GM03348 (cell line): ENCODE measurements around the gene MAPT.

Experiments used
- DNase-seq: peaks from one replicate; pipeline ENCODE4 v3.0.0; 2012; ENCODE audit warnings: low spot score

The MAPT gene

DNA sequence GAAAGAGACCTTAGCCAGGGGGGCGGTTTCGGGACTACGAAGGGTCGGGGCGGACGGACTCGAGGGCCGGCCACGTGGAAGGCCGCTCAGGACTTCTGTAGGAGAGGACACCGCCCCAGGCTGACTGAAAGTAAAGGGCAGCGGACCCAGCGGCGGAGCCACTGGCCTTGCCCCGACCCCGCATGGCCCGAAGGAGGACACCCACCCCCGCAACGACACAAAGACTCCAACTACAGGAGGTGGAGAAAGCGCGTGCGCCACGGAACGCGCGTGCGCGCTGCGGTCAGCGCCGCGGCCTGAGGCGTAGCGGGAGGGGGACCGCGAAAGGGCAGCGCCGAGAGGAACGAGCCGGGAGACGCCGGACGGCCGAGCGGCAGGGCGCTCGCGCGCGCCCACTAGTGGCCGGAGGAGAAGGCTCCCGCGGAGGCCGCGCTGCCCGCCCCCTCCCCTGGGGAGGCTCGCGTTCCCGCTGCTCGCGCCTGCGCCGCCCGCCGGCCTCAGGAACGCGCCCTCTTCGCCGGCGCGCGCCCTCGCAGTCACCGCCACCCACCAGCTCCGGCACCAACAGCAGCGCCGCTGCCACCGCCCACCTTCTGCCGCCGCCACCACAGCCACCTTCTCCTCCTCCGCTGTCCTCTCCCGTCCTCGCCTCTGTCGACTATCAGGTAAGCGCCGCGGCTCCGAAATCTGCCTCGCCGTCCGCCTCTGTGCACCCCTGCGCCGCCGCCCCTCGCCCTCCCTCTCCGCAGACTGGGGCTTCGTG lies at the start of gene MAPT:
MAPT (plus strand) TSS at position 533 of the 763 bp plus-strand sequence. CDS start 67,784 bp downstream, outside the sequence.
- DNase-seq: peak; percentile 98

DNA sequence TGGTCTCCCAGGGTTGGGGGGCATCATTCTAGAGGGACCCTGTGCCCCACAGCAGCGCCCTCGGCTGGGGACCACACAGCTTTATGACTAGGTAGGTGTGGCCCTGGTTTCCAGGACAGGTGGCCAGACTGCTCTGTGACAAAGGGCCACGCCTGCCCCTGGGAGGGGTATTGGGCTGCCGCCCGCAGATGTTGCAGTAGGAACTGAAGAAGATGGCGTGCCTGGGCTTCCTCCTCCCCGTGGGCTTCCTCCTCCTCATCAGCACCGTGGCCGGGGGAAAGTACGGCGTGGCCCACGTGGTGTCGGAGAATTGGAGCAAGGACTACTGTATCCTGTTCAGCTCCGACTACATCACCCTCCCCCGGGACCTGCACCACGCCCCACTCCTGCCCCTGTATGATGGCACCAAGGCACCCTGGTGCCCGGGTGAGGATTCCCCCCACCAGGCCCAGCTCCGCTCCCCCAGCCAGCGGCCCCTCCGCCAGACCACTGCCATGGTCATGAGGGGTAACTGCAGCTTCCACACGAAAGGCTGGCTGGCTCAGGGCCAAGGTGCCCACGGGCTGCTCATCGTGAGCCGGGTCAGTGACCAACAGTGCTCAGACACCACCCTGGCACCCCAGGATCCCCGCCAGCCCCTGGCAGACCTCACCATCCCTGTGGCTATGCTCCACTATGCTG lies 49.5 kb upstream of the MAPT start, which contains the start of gene SPPL2C:
SPPL2C (plus strand) TSS at position 187 of the 681 bp plus-strand sequence; CDS start at position 213, 26 bp downstream.
- DNase-seq: no peak

DNA sequence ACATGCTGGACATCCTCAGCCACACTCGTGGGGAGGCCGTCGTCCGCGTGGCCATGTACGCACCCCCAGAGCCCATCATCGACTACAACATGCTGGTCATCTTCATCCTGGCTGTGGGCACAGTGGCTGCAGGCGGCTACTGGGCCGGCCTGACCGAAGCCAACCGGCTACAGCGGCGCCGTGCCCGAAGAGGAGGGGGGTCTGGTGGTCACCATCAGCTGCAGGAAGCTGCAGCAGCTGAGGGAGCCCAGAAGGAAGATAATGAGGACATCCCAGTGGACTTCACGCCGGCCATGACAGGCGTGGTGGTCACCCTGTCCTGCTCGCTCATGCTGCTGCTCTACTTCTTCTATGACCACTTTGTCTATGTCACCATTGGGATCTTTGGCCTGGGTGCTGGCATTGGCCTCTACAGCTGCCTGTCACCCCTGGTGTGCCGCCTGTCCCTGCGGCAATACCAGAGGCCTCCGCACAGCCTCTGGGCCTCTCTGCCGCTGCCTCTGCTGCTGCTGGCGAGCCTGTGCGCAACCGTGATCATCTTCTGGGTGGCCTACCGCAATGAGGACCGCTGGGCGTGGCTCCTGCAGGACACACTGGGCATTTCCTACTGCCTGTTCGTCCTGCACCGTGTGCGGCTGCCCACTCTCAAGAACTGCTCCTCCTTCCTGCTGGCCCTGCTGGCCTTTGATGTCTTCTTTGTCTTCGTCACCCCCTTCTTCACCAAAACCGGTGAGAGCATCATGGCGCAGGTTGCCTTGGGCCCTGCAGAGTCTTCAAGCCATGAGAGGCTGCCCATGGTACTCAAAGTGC lies 48.8 kb upstream of the MAPT start:
- no peak for DNase-seq

- no peak for DNase-seq
These were observed 48.1 kb upstream of the MAPT start for GRCh38 chr17:45846223-45846622.

DNA sequence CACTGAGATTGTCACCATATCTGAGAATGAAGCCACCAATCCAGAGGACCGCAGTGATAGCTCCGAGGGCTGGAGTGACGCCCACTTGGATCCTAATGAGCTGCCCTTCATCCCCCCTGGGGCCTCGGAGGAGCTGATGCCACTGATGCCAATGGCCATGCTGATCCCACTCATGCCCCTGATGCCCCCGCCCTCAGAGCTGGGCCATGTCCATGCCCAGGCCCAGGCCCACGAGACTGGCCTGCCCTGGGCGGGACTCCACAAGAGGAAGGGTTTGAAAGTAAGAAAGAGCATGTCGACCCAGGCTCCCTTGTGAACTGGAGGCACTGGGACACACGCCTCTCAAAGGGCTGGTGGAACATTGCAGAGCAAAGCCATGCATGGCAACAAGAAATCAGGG lies 47.7 kb upstream of the MAPT start:
- DNase-seq: no peak

DNA sequence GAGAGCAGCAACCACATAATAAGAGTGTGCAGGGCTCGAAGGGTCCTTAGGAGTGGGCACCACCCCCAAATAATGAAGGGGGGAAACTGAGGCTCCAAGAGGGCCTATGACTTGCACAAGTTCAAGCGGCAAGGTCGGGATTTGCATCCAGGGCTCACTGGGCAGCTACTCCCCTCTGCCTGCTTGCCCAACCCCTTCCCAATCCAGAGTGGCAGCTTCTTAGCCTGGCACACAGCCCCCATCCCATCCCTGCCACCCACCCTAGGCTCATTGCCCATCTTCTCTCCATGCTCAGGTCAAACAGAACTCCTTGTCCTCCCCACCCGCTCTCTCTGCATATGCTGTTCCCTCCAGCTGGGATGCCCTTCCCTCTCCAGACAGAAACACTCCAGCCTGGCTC lies 47.3 kb upstream of the MAPT start:
- no peak for DNase-seq

DNA sequence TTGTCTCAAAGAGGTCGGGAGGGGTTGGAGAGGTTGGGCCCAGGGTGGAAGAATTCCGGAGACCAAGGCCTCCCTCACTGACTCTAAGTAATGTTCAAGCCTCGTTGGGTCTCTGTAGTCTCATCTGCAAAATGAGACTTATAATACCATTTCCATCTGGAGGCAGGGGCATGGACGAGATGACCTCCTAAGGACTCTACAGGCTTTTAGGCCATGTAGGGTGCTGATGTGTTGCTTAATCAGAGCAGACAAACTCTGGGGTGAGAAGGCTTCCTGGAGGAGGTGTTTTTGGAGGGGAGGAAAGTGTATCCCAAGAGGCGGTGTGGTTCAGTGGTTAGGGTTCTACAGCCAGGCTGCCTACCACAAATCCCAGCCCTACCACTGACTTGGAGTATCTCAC lies 46.6 kb upstream of the MAPT start:
- no peak for DNase-seq

GRCh38 chr17:45848405-45848804 lies 45.9 kb upstream of the MAPT start:
- DNase-seq: no peak

- DNase-seq: no peak
These were observed 45.4 kb upstream of the MAPT start for GRCh38 chr17:45848868-45849535.

DNA sequence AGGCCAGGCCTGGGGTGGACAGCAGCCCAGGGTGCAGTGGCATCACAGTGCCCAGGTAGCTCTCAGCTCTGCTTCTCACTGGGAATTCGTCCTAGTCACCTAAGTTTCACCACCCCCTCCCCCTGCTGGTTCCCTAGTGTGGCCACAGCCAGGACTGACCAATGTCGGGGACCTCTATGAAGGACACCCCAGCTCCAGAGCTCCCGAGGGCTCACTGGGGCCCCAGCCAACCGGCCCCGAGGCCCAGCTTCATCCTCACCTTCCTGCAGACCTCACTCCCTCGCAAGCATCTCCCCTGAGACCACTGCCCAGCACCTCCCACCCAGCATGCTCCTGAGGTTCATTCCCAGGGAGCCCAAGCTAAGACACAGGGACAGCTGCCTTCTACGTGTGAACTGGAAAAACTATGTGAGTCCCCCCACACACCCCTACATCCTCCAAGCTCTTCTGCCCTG lies 44.8 kb upstream of the MAPT start:
- no peak for DNase-seq

DNA sequence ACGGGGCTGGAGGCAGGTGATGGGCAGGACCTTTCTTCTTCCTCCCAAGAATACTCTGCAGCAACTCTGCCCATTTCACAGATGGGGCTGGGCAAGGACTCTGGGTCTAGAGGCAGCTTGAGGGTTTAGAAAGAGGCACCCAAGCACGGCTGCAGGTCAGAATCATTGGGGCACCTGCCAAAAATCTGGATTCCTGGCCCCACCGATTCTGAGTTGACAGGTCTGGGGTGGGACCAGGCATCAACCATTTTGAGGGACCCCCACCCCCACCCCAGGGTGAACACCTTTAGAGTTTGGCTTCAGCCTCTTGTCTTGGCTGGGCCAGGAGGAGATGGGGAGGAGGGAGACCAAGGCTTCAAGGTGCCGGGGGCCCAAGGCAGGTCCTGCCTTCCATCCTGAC lies 44.3 kb upstream of the MAPT start:
- DNase-seq: no peak

DNA sequence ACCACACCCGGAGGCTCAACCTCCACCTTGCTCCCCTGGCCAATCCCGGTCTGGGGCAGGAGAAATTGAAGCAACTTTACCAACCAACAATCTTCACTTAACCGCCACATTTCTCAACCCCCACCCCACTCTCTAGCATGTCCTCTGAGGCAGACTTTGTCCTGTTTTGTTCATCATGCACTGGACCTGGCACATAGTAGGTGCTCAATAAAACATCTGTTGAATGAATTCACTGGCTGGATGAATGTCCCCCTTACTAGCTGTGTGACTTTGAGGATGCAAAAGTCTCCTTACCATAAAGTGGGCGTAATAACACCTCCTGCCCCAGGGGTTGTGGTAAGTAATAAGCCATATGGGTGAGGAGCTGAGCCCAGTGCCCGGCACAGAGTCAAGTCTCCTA lies 43.9 kb upstream of the MAPT start:
- no peak for DNase-seq

GRCh38 chr17:45851022-45851421 lies 43.3 kb upstream of the MAPT start:
- no peak for DNase-seq

GRCh38 chr17:45851464-45851863 lies 42.9 kb upstream of the MAPT start:
- no peak for DNase-seq

GRCh38 chr17:45851873-45852272 lies 42.5 kb upstream of the MAPT start:
- DNase-seq: no peak

DNA sequence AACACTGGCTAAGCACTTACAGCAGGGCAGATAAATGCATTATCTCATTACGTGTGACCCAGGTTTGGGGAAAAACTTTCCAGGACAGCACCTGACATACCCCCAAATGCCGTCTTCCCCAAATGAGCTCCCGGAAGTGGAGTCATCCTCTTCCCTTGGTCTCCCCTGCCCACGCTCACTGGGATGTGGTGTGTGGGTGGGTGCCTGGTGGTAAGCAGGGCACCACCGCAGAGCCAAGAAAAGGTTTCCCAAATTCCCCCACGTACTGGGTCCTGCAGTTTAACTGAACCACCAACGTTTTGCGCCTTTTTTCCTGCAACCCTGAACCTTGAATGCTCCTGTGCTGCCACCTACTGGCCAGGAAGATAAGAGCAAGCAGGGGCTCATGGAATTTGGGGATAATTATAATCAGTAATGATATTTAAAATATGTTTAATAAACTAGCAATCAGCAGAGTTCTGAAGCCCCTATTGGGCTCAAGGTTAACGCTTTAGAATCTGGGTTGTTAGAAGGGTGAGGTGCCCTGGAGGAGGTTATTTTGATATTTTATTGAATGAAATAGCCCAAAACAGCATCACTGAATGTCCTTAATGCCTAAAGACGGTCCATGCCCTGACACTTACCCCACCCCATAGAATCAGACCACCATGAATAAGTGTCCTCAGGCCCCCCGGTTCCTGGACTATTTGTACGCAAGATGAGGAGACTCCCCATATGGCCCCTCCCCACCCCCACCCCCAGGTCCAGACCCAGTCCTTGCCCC lies 41.6 kb upstream of the MAPT start:
- DNase-seq: peak; percentile 82

GRCh38 chr17:45854209-45854608 lies 40.1 kb upstream of the MAPT start:
- no peak for DNase-seq

DNA sequence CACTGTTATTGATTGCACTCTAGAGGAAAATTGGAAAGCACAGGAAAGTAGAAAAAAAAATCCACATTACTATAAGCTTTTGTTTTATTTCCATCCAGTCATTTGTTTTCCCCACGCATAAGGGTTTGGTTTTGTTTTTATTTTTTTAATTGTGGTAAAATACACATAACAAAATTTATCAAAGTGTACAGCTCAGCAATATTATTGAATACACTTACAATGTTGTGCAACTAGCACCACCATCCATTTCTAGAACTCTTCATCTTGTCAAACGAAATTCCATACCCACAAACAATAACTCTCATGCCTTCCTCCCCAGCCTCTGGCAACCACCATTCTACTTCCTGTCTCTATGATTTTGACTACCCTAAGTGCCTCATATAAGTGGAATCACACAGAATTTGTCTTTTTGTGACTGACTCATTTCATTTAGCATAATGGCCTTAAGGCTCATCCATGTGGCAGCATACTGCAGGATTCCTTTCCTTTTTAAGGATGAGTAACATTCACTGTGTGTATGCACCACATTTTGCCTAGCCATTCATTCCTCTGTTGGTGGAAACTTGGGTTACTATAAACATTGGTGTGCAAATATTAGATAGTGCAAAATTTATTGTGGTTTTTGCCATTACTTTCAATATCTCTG lies 38.5 kb upstream of the MAPT start:
- DNase-seq: no peak

DNA sequence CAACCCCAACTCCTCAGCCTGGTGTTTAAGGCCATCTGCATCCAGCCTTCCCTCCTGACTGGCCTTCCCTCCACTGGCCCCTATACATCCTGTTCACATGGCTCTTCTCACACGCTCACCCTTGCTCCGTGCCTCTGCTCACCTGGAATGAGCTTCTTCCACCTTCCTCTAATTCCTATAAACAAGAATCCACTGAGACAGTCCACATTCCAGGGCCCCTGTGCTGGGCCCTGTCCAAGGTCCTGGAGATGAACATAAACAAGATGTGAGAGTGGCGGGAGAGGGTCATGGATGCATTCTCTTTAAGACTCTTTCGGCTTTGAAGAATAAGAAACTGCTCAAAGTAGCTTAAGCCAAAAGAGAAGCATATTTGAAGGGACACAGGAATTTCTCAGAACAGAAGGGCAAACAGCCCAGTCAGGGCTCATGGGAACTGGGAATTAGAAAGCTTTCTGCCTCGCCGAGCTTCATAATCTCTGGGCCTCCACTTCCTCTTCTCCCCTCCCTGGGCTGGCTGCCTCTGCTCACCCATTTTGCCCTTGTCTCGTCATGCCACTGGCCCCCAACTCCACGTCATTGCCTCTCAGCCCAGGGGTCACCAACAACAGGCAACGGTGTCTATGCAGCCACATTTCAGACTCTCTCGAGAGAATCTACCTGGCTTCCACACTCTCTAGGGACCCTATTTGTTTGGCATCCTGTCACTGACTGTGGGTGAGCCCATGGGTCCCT lies 36.2 kb upstream of the MAPT start:
- no peak for DNase-seq

- DNase-seq: no peak
These were observed 33.2 kb upstream of the MAPT start for GRCh38 chr17:45861165-45861564.
